GM13977 (cell line): ENCODE measurements around the gene FDXR.

ENCODE experiments used
- DNase-seq: peaks from one replicate; pipeline ENCODE4 v3.0.0; 2012; ENCODE audit warnings: low spot score
- in situ Hi-C: fragments of 300-500 bp; cut with MboI; formaldehyde crosslinking; loops from one replicate; pipeline ENCODE4 v1.12.0; 2022; ENCODE audit warnings: low sequenced_read_pairs, low pct_unique_long_range_greater_than_20kb, mixed read lengths, inconsistent platforms; ENCODE audit not compliant: unreplicated experiment
- TF ChIP-seq, protein P1 (sequence below): IDR thresholded peaks from 2 replicates; pipeline ENCODE4 v1.5.1; 2012; ENCODE audit warnings: mild to moderate bottlenecking, control low read depth; ENCODE audit not compliant: insufficient read depth; ENCODE audit errors: extremely low read depth, missing control alignments

FDXR gene

DNA sequence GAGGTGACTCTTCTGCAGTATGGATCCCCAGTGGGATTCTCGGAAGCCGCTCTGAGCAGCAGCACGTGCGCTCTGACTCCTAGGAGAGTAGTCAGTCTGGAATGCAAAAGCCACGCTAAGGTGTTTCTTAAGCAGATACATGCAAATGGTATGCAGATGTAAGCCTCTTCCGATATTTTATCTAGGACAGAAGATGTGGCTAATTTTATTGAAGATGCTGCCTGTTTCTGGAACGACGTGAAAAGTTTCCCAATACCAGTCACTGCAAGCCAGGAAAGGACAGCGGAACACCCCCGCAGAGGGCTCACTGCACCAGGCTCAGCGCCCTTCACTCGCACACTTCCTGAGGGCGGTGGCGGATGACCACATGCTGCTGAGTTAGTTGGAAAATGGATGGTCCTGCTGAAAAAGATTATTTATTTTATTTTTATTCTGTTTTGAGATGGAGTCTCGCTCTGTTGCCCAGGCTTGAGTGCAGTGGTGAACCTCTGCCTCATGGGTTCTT lies 10.5 kb upstream of the FDXR start:
- TF ChIP-seq, protein P1, sequence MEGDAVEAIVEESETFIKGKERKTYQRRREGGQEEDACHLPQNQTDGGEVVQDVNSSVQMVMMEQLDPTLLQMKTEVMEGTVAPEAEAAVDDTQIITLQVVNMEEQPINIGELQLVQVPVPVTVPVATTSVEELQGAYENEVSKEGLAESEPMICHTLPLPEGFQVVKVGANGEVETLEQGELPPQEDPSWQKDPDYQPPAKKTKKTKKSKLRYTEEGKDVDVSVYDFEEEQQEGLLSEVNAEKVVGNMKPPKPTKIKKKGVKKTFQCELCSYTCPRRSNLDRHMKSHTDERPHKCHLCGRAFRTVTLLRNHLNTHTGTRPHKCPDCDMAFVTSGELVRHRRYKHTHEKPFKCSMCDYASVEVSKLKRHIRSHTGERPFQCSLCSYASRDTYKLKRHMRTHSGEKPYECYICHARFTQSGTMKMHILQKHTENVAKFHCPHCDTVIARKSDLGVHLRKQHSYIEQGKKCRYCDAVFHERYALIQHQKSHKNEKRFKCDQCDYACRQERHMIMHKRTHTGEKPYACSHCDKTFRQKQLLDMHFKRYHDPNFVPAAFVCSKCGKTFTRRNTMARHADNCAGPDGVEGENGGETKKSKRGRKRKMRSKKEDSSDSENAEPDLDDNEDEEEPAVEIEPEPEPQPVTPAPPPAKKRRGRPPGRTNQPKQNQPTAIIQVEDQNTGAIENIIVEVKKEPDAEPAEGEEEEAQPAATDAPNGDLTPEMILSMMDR = no peak
- no peak for DNase-seq
- in situ Hi-C loops = no loop called here

DNA sequence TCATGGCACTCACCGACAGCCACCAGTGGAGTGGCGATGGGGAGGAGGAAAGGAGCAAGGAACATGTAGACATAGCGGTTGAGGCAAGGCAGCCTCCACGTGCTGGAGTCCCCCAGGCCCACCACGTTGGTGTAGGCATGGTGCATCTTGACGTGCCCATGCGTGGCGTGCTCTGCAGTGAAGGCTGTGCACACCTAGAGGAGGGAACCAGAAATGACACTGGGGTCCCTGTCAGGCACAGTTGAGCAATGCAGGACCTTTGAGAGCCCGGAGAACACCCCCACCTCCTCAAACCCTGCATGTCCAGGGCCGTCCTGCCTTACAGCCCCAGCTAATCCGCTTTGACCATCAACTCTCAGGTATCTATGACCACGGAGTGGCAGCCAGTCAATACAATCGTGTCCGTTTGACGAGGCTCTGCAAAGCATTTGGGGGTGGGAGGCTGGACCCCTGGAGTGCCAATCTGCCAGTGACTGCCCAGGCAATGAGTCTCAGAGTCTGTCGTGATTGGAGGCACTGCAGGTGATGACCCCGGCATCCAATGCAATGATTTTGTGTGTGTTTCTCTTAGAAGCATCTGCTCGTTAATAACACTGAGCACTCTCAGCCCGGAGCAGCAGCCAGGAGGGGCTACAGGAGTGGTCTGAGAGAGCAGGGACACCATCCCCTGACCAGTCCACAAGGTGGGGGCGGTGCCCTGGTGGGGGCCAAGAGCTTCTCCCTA lies 9.9 kb upstream of the FDXR start:
- TF ChIP-seq, protein P1 = no peak
- in situ Hi-C loops = no loop called here
- no peak for DNase-seq

DNA sequence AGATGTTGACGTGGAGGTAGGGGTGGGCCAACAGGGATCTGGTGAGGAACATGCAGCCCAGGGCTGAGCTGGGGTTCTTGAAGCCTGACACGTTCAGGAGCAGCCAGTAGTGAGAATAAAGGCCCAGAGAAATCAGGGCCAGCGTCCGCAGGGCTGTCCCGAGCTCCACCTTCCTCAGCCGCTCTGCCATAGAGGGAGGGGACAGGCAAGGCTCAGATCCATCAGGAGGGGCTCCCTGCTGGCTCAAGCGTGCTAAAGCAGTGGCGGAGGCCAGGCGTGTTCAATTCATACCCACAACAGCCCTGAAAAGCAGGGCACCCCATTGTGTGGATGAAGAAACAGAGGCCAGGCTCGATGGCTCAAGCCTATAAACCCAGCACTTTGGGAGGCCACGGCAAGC lies 8.3 kb upstream of the FDXR start:
- TF ChIP-seq, protein P1 = no peak
- in situ Hi-C loops = no loop called here

DNA sequence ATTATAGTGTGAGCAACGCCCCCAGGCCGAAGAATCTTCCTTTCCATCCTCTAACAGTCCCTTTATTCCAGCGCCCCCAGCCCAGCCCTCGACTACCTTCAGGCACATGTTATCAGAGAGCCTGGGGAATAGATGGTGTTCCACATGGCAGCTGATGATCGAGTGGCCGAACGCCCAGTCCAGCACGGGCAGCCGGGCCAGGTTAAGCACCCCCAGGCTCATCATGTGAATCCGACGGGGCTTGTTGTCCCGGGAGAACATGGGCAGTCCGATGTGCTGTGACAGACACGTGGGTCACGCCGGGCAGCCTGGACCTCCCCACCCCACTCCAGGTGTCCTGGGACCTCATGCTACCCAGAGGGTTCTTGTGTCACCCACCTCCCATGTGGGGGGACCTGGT lies 6.5 kb upstream of the FDXR start:
- no peak for DNase-seq
- in situ Hi-C loops = no loop called here
- TF ChIP-seq, protein P1 = no peak

More for the DNA sequence above, 8.3 kb upstream of the FDXR start:
- no peak for DNase-seq

DNA sequence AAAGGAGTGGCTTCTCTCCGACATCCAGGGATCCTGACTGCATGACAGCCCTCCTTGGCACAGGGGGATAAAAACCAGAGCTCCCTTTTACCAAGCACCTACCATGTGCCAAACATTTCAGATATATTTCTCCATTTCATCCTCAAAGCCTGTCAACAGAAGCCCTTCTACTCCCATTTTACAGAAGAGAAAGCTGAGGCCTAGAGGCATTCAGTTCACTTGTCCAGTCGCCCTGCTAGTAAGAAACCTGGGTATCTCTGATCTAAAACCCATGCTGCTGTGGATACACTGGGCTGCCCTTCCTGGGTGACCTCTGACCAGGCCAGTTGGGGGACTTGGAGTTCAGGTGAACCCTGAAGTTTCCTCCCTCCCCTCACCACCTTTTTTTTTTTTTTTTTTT lies 5.9 kb upstream of the FDXR start:
- DNase-seq = no peak
- in situ Hi-C loops = no loop called here
- TF ChIP-seq, protein P1 = no peak

DNA sequence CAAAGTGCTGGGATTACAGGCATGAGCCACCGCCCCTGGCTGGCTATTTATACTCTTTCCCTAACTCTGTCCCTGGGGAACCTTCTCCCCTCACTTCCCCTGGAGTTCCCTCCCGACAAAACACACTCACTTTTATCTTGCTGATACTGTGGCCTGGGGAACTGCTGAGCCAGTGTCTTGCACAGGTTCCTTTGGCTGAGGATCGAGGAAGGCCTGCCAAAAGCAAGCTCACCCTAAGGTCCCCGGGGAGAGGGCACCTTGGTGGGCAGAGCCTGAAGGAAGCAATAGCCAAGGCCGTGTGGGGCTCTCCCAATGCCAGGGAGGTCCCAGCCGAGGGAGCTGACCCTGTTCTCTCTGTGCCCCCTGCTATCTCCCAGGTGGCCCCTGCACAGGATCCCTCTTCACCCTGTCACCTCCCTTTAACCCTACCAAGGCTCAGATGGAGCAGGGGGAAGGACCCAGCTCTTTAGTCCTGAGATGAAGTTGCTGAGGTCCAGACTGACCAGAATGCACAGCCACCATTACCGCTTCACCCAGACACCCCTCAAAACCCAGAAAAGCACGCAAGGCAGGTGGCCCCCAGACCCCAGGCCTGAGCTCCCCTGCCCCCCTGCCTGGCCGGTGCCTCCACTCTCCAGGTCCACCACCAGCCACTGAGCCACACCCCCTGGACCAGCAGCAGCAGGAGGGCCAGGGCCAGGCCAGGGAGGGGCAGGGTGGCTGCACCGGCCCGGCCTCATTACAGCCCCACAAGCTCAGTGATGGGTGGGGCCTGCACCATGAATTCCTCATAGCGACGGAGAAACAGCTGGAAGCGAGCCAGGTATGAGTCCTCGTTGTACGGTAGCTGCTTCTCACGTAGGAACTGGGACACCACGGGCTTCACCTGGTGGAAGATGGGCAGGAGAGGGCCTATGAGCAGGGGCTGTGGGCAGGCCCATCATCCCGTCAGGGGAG lies 5.1 kb upstream of the FDXR start:
- no peak for DNase-seq
- in situ Hi-C loops = no loop called here
- TF ChIP-seq, protein P1 = no peak
